ENCODE data around the gene IMMP2L.

IMMP2L gene

GRCh38 chr7:111485701-111486380 lies 76.5 kb downstream of the IMMP2L start:
- DNase-seq (ENCODE audit: extremely low read depth, low read depth), result no peak
- TF ChIP-seq CTCF (IDR thresholded peaks at IDR 0.05; ENCODE audit: low read depth, low read length), result no peak

GRCh38 chr7:111483078-111483477 lies 79.2 kb downstream of the IMMP2L start:
- no peak for TF ChIP-seq CTCF (IDR thresholded peaks at IDR 0.05; ENCODE audit: low read depth, low read length)

GRCh38 chr7:111477462-111478225 lies 84.6 kb downstream of the IMMP2L start:
- DNase-seq (ENCODE audit: extremely low read depth, low read depth), result no peak
- TF ChIP-seq CTCF (IDR thresholded peaks at IDR 0.05; ENCODE audit: low read depth, low read length), result no peak

More at GRCh38 chr7:111483078-111483477, 79.2 kb downstream of the IMMP2L start:
- no peak for DNase-seq (ENCODE audit: extremely low read depth, low read depth)

- TF ChIP-seq CTCF (IDR thresholded peaks at IDR 0.05; ENCODE audit: low read depth, low read length), result no peak
- no peak for DNase-seq (ENCODE audit: extremely low read depth, low read depth)
Observed at GRCh38 chr7:111476586-111477293, 85.6 kb downstream of the IMMP2L start.

GRCh38 chr7:111475959-111476358 lies 86.3 kb downstream of the IMMP2L start:
- DNase-seq (ENCODE audit: extremely low read depth, low read depth), result no peak

GRCh38 chr7:111475419-111475748 lies 86.9 kb downstream of the IMMP2L start:
- DNase-seq (ENCODE audit: extremely low read depth, low read depth), result no peak
- TF ChIP-seq CTCF (IDR thresholded peaks at IDR 0.05; ENCODE audit: low read depth, low read length), result no peak

More at GRCh38 chr7:111475959-111476358, 86.3 kb downstream of the IMMP2L start:
- no peak for TF ChIP-seq CTCF (IDR thresholded peaks at IDR 0.05; ENCODE audit: low read depth, low read length)
